Adrenal gland (tissue), 12 donors: ENCODE data around the gene CCL8. TPM values are rescaled to one million over a fixed set of nuclear protein-coding genes. Genes with fewer than 3 reads are reported as not detected.

Experiments
- DNase-seq, 7 donors: peaks; one replicate each; pipeline ENCODE4 v3.0.0-alpha.2; 2019 to 2020
- H3K27ac ChIP-seq, 5 donors: fragments of 200-600 bp; sonication (generic) in 4 of 5; 1 replicate in 3 of 5; 2 replicates in 2 of 5; pipeline versions ENCODE4 v1.5.1 to v1.8.0; 2016 to 2020; ENCODE audit warnings: mild to moderate bottlenecking in 1 of 5
- H3K27me3 ChIP-seq: fragments of 200-600 bp; 2 replicates; pipeline ENCODE4 v1.8.0; 2021
- H3K36me3 ChIP-seq, 2 donors: fragments of 200-600 bp; replicated peaks in 1 of 2; 1 replicate in 1 of 2; 2 replicates in 1 of 2; pipeline versions ENCODE4 v1.5.1 to v1.8.0; 2018 to 2022
- H3K4me1 ChIP-seq, 2 donors: fragments of 200-600 bp; replicated peaks in 1 of 2; 1 replicate in 1 of 2; 2 replicates in 1 of 2; pipeline versions ENCODE4 v1.5.1 to v1.8.0; 2018 to 2021
- H3K4me3 ChIP-seq, 4 donors: fragments of 200-600 bp; sonication (generic) in 3 of 4; one replicate each; pipeline ENCODE4 v1.5.1; 2016 to 2018
- H3K9me3 ChIP-seq, 3 donors: fragments of 200-600 bp; sonication (generic) in 1 of 3; replicated peaks in 1 of 3; 1 replicate in 2 of 3; 2 replicates in 1 of 3; pipeline versions ENCODE4 v1.5.1 to v1.8.0; 2016 to 2021
- POLR2A ChIP-seq, 2 donors: fragments of 450-650 bp; IDR thresholded peaks; one replicate each; pipeline ENCODE4 v1.6.1; 2017; ENCODE audit warnings: antibody characterized with exemption in 2 of 2, mild to moderate bottlenecking in 2 of 2, moderate library complexity in 1 of 2
- WGBS, 4 donors: extraction: QIAGEN DNeasy Blood & Tissue Kit in 2 of 4; methylation state at CpG; one replicate each; pipeline versions ENCODE4 v1.1.5 to v1.1.7; 2013 to 2017; 5-methylcytosine and 5-hydroxymethylcytosine counted together
- intact Hi-C, 2 donors: fragments of 100-400 bp; cut with DNase I; formaldehyde crosslinking; loops; one replicate each; pipeline versions ENCODE4 v1.14.1 to v1.15.0; 2022 to 2023
- polyA plus RNA-seq, 3 donors: library from polyadenylated mRNA; stranded (reverse); fragments of 200-250 nt in 2 of 3; fragments of 350-450 nt in 1 of 3; fragmentation: Illumina TruSeq in 1 of 3; extraction: RNeasy Lipid Tissue Mini Kit (QIAGEN cat#74804) in 1 of 3; gene quantifications; one replicate each; pipeline ENCODE4 v1.2.3, GENCODE V29; 2013 to 2014
- total RNA-seq, 9 donors: library from RNA; depleted of rRNA in 4 of 9; stranded (reverse); fragments of >200 nt in 4 of 9; fragments of 120-200 nt in 1 of 9; fragmentation: NEBNext Ultra II Directional in 1 of 9; extraction: Animal tissue kit (Norgen Biotek cat#: 25700) in 1 of 9; gene quantifications; one replicate each; pipeline versions ENCODE4 v1.1.0 to v1.2.4, GENCODE V29; 2013 to 2023
- TF ChIP-seq, protein P1 (sequence below), 6 experiments: fragments of 450-650 bp in 4 of 6; fragments of 200-600 bp in 2 of 6; sonication (generic) in 1 of 6; IDR thresholded peaks; 1 replicate in 5 of 6; 2 replicates in 1 of 6; pipeline versions ENCODE4 v1.5.1 to v1.8.0; 2016 to 2021; ENCODE audit warnings: antibody characterized with exemption in 6 of 6, mild to moderate bottlenecking in 2 of 6, moderate library complexity in 1 of 6
- donor health status: healthy with polysubstance abuse.
- donor health status: Bipolar disorder and iron deficiency.
- donor health status: DM: yes; HTN: yes; CAD: no.
- donor health status: DM: no; HTN: no; CAD: no.
- donor health status: DM: no; HTN: no; CAD: no.
- donor health status: DM: yes; HTN: yes; CAD: no.

CCL8 gene
- total and polyA plus RNA-seq, 12 donors: 0.17 to 5.4 (median 1.1) TPM; not detected in 2

DNA sequence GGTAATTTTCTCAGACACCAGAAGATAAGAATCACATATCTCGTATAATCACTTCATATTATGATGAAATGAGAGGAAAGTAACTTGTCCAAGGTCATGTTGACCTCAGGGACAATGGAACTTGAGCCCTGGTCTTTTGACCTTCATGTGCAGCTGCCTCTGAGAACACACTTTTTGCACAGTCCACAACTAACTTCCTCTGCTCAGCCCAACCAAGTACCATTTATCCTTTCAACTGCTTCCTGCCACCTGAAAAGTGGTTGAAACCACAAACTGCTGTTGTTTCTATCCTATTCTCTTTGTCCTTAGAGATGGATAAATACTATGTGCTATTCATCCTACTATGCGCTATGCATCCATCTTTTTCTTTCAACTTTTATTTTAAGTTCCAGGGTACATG is 46.1 kb downstream of the CCL8 start:
- Histone ChIP-seq H3K4me1 (no peaks in the 10 kb centered on the region), H3K36me3 (no peaks in the 10 kb centered on the region), H3K4me3 (no peak overlapping the region), H3K27me3 (no peaks in the 10 kb centered on the region), H3K9me3 (no peaks in the 10 kb centered on the region), H3K27ac (no peak overlapping the region)
- WGBS, 4 donors: 43 to 65% (median 49%) methylated on average over 2 of the region's 2 CpGs
- TF ChIP-seq, protein P1, sequence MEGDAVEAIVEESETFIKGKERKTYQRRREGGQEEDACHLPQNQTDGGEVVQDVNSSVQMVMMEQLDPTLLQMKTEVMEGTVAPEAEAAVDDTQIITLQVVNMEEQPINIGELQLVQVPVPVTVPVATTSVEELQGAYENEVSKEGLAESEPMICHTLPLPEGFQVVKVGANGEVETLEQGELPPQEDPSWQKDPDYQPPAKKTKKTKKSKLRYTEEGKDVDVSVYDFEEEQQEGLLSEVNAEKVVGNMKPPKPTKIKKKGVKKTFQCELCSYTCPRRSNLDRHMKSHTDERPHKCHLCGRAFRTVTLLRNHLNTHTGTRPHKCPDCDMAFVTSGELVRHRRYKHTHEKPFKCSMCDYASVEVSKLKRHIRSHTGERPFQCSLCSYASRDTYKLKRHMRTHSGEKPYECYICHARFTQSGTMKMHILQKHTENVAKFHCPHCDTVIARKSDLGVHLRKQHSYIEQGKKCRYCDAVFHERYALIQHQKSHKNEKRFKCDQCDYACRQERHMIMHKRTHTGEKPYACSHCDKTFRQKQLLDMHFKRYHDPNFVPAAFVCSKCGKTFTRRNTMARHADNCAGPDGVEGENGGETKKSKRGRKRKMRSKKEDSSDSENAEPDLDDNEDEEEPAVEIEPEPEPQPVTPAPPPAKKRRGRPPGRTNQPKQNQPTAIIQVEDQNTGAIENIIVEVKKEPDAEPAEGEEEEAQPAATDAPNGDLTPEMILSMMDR (IDR thresholded peaks at IDR 0.05): no peak
- no peak for TF ChIP-seq POLR2A (IDR thresholded peaks at IDR 0.05)
- DNase-seq: no peak
- intact Hi-C loops: no loop called here

DNA sequence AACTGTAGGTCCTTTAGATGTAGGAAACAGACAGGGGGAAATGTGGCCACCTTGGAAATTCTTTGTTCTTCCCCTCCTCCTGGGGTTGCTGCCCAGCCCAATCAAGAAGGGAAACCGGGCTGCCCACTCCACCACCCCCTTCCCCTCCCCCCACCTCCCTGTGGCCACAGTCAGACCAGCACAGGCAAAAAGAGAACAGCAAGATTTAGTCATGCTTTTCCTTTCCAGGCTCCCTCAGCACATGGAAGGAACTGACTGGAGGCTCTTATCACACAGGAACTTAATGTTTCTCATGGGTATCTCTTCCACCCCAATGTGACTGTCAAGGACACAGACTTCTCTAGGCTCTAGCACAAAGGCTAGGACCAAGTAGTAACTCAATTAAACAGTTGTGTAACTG is 46.8 kb downstream of the CCL8 start:
- TF ChIP-seq, protein P1 (IDR thresholded peaks at IDR 0.05): no peak
- no peak for TF ChIP-seq POLR2A (IDR thresholded peaks at IDR 0.05)
- no peak overlapping the region for H3K27ac ChIP-seq
- H3K9me3 ChIP-seq: no peaks in the 10 kb centered on the region
- no peak overlapping the region for H3K4me3 ChIP-seq
- WGBS, 4 donors: 17 to 27% (median 20%) methylated on average over 1 of the region's 1 CpG
- no peaks in the 10 kb centered on the region for H3K36me3 ChIP-seq
- no peaks in the 10 kb centered on the region for H3K27me3 ChIP-seq
- intact Hi-C loops: no loop called here
- DNase-seq: no peak
- no peaks in the 10 kb centered on the region for H3K4me1 ChIP-seq

DNA sequence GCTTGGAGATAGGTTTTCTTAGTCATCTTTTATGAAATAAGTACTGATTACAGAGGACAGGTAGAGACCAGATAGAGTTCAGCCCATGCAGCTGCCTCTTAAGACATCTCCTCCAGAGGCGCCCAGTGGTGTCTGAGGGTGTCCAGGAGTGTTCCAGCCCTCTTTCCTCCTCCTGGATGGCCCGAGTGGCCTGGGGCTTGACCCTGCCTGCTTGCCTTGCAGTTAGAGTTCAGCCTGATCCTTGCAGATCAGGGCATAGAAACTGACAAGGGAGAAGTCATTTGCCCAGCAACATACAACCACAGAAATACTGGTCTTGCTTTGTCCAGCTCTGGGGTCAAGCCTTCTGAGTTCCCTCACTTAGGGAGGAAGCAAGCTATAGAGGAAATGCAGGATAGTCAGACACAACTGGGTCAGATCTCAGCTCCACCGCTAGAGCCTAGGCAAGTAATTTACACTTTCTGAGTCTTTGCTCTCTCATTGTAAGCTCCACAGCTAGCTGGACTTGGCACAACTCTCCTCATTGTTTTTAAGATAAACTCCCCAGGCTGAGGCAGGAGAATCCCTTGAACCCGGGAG is 47.4 kb downstream of the CCL8 start:
- H3K27me3 ChIP-seq: no peaks in the 10 kb centered on the region
- H3K27ac ChIP-seq: no peak overlapping the region
- no peaks in the 10 kb centered on the region for H3K9me3 ChIP-seq
- H3K36me3 ChIP-seq: no peaks in the 10 kb centered on the region
- H3K4me1 ChIP-seq: no peaks in the 10 kb centered on the region
- TF ChIP-seq POLR2A (IDR thresholded peaks at IDR 0.05): no peak
- TF ChIP-seq, protein P1 (IDR thresholded peaks at IDR 0.05): no peak
- 61 to 72% (median 66%) methylated on average over 3 to 4 of the region's 4 CpGs for WGBS, 4 donors
- H3K4me3 ChIP-seq: no peak overlapping the region
- no peak for DNase-seq
- intact Hi-C loops: no loop called here

DNA sequence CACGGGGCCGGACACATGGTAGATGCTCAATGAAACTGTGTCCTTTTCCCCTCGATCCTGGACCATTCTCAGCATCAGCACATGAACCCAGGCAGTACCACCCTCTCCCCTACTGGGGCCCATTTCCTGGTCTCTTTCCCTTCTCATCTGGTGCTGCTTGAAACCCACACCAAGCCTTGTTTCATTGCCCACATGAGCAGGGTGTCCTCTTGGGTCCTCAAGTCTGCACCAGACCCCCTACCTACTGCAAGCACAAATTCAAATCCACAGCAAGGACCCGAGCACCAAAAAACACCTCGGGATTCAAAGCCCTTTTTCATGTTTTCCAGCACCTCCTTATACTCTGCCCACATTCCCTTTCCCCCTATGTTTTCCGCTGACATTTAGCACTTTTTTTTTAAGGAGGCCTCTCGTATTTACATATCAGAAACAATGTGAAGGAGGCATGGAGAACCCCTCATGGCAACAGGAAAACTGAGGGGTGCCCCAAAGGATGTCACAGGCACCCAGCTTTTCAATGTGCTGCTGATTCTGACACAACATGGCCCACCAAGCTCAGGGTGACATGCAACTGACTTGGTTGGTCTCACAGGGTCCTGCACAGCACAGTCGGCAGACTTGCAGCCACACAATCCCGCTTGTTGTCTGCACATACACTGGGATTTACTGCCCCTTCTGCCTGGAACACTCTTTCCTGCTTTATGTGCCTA is 48.4 kb downstream of the CCL8 start:
- 75 to 85% (median 79%) methylated on average over 9 of the region's 9 CpGs for WGBS, 4 donors
- intact Hi-C loops: no loop called here
- Histone ChIP-seq H3K4me1 (no peaks in the 10 kb centered on the region), H3K36me3 (no peaks in the 10 kb centered on the region), H3K4me3 (no peak overlapping the region), H3K27ac (no peak overlapping the region), H3K9me3 (no peaks in the 10 kb centered on the region), H3K27me3 (no peaks in the 10 kb centered on the region)
- no peak for TF ChIP-seq POLR2A (IDR thresholded peaks at IDR 0.05)
- TF ChIP-seq, protein P1 (IDR thresholded peaks at IDR 0.05): no peak
- no peak for DNase-seq
